Mesenchymal stem cell (in vitro differentiated cells and primary cell): ENCODE measurements around the gene LTK.

Experiments used
- DNase-seq: peaks from one replicate; pipeline ENCODE4 v3.0.0-alpha.2; 2013
- H2AFZ ChIP-seq: one replicate; pipeline ENCODE4 v1.6.1; 2013; ENCODE audit warnings: low read depth, mild to moderate bottlenecking, control low read depth, inconsistent platforms, low read length, moderate library complexity
- H2AK5ac ChIP-seq: 2 replicates; pipeline ENCODE4 v1.6.1; 2013; ENCODE audit warnings: low read length, moderate library complexity, mild to moderate bottlenecking, inconsistent platforms; ENCODE audit not compliant: severe bottlenecking
- H2BK120ac ChIP-seq: one replicate; pipeline ENCODE4 v1.6.1; 2013; ENCODE audit warnings: low read depth, mild to moderate bottlenecking, inconsistent platforms, low read length, moderate library complexity
- H2BK12ac ChIP-seq, 2 experiments: one replicate each; pipeline ENCODE4 v1.6.1; 2013; ENCODE audit warnings: inconsistent platforms in 2 of 2, low read length in 2 of 2, mild to moderate bottlenecking in 2 of 2, moderate library complexity in 2 of 2, control low read depth in 1 of 2
- H2BK15ac ChIP-seq: one replicate; pipeline ENCODE4 v1.6.1; 2013; ENCODE audit warnings: mild to moderate bottlenecking, low read depth, inconsistent platforms; ENCODE audit not compliant: poor library complexity, severe bottlenecking
- H2BK5ac ChIP-seq: 2 replicates; pipeline ENCODE4 v1.6.1; 2013; ENCODE audit warnings: low read depth, mild to moderate bottlenecking, low read length, control low read depth, inconsistent platforms; ENCODE audit not compliant: poor library complexity, severe bottlenecking
- H3K14ac ChIP-seq, 2 experiments: one replicate each; pipeline ENCODE4 v1.6.1; 2013; ENCODE audit warnings: inconsistent platforms in 2 of 2, low read length in 2 of 2, control low read depth in 1 of 2, mild to moderate bottlenecking in 1 of 2, moderate library complexity in 1 of 2
- H3K18ac ChIP-seq, 2 experiments: one replicate each; pipeline ENCODE4 v1.6.1; 2013; ENCODE audit warnings: inconsistent platforms in 2 of 2, low read length in 2 of 2, control low read depth in 1 of 2, low read depth in 1 of 2, mild to moderate bottlenecking in 1 of 2
- H3K23ac ChIP-seq, 2 experiments: one replicate each; pipeline ENCODE4 v1.6.1; 2013; ENCODE audit warnings: inconsistent platforms in 2 of 2, low read length in 2 of 2, mild to moderate bottlenecking in 2 of 2, moderate library complexity in 2 of 2, control low read depth in 1 of 2
- H3K27ac ChIP-seq: 2 replicates; pipeline ENCODE4 v1.5.1; 2013; ENCODE audit warnings: mild to moderate bottlenecking, moderate library complexity, low read length, control low read depth, inconsistent platforms; ENCODE audit not compliant: poor library complexity, severe bottlenecking
- H3K27me3 ChIP-seq, 2 experiments: 2 replicates each; pipeline versions ENCODE4 v1.6.1 to v1.7.0; 2013; ENCODE audit warnings: low read length in 2 of 2, mild to moderate bottlenecking in 2 of 2, moderate library complexity in 2 of 2, control low read depth in 1 of 2, inconsistent platforms in 1 of 2; ENCODE audit not compliant: control insufficient read depth in 1 of 2, insufficient read depth in 1 of 2
- H3K36me3 ChIP-seq, 2 experiments: 2 replicates each; pipeline versions ENCODE4 v1.6.1 to v1.7.0; 2013; ENCODE audit warnings: low read length in 2 of 2, control low read depth in 1 of 2, inconsistent platforms in 1 of 2, low read depth in 1 of 2, mild to moderate bottlenecking in 1 of 2; ENCODE audit not compliant: insufficient read depth in 2 of 2, control insufficient read depth in 1 of 2
- H3K4ac ChIP-seq, 2 experiments: one replicate each; pipeline ENCODE4 v1.6.1; 2013; ENCODE audit warnings: inconsistent platforms in 2 of 2, low read length in 2 of 2, mild to moderate bottlenecking in 2 of 2, moderate library complexity in 2 of 2, control low read depth in 1 of 2, low read depth in 1 of 2
- H3K4me1 ChIP-seq: 2 replicates; pipeline ENCODE4 v1.6.1; 2013; ENCODE audit warnings: low read depth, low read length, control low read depth; ENCODE audit not compliant: control insufficient read depth, insufficient read depth
- H3K4me2 ChIP-seq: 2 replicates; pipeline ENCODE4 v1.6.1; 2013; ENCODE audit warnings: low read length, mild to moderate bottlenecking, inconsistent platforms; ENCODE audit not compliant: poor library complexity, severe bottlenecking
- H3K4me3 ChIP-seq, 2 experiments: 2 replicates each; pipeline versions ENCODE4 v1.5.1 to v1.7.0; 2013; ENCODE audit warnings: low read length in 2 of 2, mild to moderate bottlenecking in 2 of 2, control low read depth in 1 of 2, low read depth in 1 of 2; ENCODE audit not compliant: insufficient read depth in 1 of 2
- H3K79me1 ChIP-seq: replicated peaks from 2 replicates; pipeline ENCODE4 v1.6.1; 2013; ENCODE audit warnings: mild to moderate bottlenecking, control low read depth, low read length, inconsistent platforms; ENCODE audit not compliant: poor library complexity, severe bottlenecking
- H3K9ac ChIP-seq: 2 replicates; pipeline ENCODE4 v1.7.0; 2013; ENCODE audit warnings: mild to moderate bottlenecking, low read length, moderate library complexity
- H3K9me3 ChIP-seq: 2 replicates; pipeline ENCODE4 v1.7.0; 2013; ENCODE audit warnings: mild to moderate bottlenecking, low read length; ENCODE audit not compliant: control insufficient read depth
- H4K8ac ChIP-seq: one replicate; pipeline ENCODE4 v1.6.1; 2013; ENCODE audit warnings: inconsistent platforms, mild to moderate bottlenecking, low read length, moderate library complexity
- H4K91ac ChIP-seq: one replicate; pipeline ENCODE4 v1.6.1; 2013; ENCODE audit warnings: mild to moderate bottlenecking, low read length, inconsistent platforms
- WGBS: methylation state at CpG from one replicate; pipeline ENCODE4 v1.1.7; 2013; ENCODE audit warnings: mixed read lengths; 5-methylcytosine and 5-hydroxymethylcytosine counted together

Gene LTK

DNA sequence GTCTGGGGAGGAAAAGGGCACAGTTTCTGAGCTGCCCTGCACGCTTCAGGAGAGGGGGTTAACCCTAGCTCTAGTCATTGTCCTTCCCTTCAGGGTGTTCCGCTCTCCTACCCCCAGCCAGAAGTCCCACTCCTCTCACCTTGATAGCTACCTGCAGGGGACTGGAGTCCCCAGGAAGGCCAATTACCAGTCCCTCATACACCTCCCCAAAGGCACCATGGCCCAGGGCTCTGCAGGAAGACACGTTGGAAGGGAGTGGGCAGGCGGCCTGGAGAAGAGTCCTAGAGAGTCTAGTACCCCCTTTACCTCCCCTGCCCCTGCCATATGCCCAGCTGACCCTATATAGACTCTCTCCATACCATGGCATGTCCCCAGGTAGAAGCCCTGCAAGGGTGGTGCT is 7.9 kb downstream of the LTK start:
- no peak overlapping the region for H2AK5ac ChIP-seq
- no peak overlapping the region for H4K8ac ChIP-seq
- WGBS: 72% methylated on average over 4 of the region's 4 CpGs
- no peak overlapping the region for H3K4me3 ChIP-seq
- no peak overlapping the region for H3K18ac ChIP-seq
- H3K27ac ChIP-seq: no peak overlapping the region
- no peak overlapping the region for H3K14ac ChIP-seq
- H2BK12ac ChIP-seq: no peak overlapping the region
- H2AFZ ChIP-seq: no peak overlapping the region
- no peak overlapping the region for H3K4ac ChIP-seq
- H2BK5ac ChIP-seq: no peak overlapping the region
- H3K27me3 ChIP-seq: peaks cover 70 to 76% of the 10 kb centered on the region in 2 experiments
- H3K79me1 ChIP-seq: no peaks in the 10 kb centered on the region
- H2BK120ac ChIP-seq: no peak overlapping the region
- no peak overlapping the region for H3K23ac ChIP-seq
- no peak overlapping the region for H2BK15ac ChIP-seq
- H4K91ac ChIP-seq: no peak overlapping the region
- H3K4me1 ChIP-seq: peaks cover 19% of the 10 kb centered on the region
- no peak overlapping the region for H3K9ac ChIP-seq
- no peak overlapping the region for H3K4me2 ChIP-seq
- DNase-seq: no peak
- no peaks in the 10 kb centered on the region for H3K36me3 ChIP-seq
- no peaks in the 10 kb centered on the region for H3K9me3 ChIP-seq

DNA sequence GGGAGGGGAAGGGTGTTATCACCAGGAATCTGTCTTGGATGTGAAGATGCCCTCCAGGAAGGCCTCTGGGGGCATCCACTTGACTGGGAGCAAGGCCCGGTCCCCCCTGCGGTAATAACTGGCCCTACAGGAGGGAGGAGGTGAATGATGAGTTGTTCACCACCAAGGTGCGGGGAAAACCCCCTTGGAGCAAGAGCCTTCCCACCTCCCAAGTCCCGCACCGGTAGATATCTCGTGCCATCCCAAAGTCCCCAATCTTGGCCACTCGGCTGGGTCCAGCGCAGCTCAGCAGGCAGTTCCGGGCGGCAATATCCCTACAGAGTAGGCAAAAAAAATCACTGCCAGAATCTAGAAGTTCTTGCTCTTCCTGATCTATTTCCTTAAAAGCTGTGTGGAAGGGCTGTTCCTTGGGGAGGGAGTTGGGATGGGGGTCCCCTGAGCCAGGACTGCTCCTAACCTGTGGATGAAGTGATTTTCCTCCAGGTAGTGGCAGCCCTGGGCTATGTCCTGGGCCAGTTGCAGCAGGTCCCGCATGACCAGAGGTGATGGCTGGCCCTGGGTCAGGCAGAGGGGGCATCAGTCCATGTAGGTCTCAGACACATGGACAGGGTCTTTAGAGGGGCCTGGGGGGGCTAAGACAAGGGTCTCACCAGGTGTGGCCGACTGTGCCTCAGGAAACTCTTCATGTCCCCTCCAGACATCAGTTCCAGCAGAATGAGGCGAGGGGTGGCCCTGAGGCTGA is 8.7 kb downstream of the LTK start:
- Histone ChIP-seq H2AFZ (no peak overlapping the region), H3K14ac (no peak overlapping the region), H2AK5ac (no peak overlapping the region), H3K9ac (no peak overlapping the region), H3K79me1 (no peaks in the 10 kb centered on the region), H3K23ac (no peak overlapping the region), H3K4me1 (peaks cover 19% of the 10 kb centered on the region), H3K9me3 (no peaks in the 10 kb centered on the region), H3K18ac (no peak overlapping the region), H2BK15ac (no peak overlapping the region), H3K4ac (no peak overlapping the region), H4K91ac (no peak overlapping the region), H3K27me3 (peaks cover 67 to 79% of the 10 kb centered on the region in 2 experiments), H4K8ac (no peak overlapping the region), H2BK120ac (no peak overlapping the region), H2BK5ac (no peak overlapping the region), H3K36me3 (no peaks in the 10 kb centered on the region), H3K4me3 (no peak overlapping the region), H3K27ac (no peak overlapping the region), H2BK12ac (no peak overlapping the region), H3K4me2 (no peak overlapping the region)
- 84% methylated on average over 13 of the region's 13 CpGs for WGBS
- no peak for DNase-seq

DNA sequence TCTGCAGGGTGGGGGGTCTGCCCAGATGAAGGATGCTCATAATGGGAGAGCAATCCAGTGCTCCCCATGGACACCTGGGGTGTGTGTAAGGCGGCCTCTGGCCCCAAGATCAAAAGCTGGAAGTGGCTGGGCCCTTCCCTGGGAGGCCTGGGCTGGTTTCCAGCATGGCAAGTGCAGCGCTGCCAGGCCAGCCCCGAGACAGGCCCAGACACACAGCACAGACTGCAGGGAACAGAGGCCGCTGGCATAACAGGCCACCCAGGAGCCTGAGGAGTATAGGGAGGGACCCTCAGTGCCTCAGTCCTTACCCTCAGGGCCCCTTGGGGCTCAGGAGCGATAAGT is 10.0 kb downstream of the LTK start:
- H3K4me1 ChIP-seq: peaks cover 21% of the 10 kb centered on the region
- WGBS: 84% methylated on average over 5 of the region's 5 CpGs

GRCh38 chr15:41502795-41503668 is 10.6 kb downstream of the LTK start:
- peaks cover 21% of the 10 kb centered on the region for H3K4me1 ChIP-seq
- no peak overlapping the region for H2BK12ac ChIP-seq
- no peak overlapping the region for H2BK120ac ChIP-seq

More for the DNA sequence above, 10.0 kb downstream of the LTK start:
- Histone ChIP-seq H3K36me3 (no peaks in the 10 kb centered on the region), H2AFZ (no peak overlapping the region), H4K8ac (no peak overlapping the region), H3K14ac (no peak overlapping the region), H2BK120ac (no peak overlapping the region), H2AK5ac (no peak overlapping the region), H3K27me3 (peaks cover 71 to 84% of the 10 kb centered on the region in 2 experiments), H3K4ac (no peak overlapping the region), H3K79me1 (no peaks in the 10 kb centered on the region), H3K18ac (no peak overlapping the region), H4K91ac (no peak overlapping the region), H3K9ac (no peak overlapping the region), H3K27ac (no peak overlapping the region), H2BK15ac (no peak overlapping the region), H3K4me2 (no peak overlapping the region), H3K4me3 (no peak overlapping the region), H2BK5ac (no peak overlapping the region), H3K9me3 (no peaks in the 10 kb centered on the region), H2BK12ac (no peak overlapping the region), H3K23ac (no peak overlapping the region)
- no peak for DNase-seq

More at GRCh38 chr15:41502795-41503668, 10.6 kb downstream of the LTK start:
- Histone ChIP-seq H4K91ac (no peak overlapping the region), H3K4me3 (no peak overlapping the region), H3K4ac (no peak overlapping the region), H3K23ac (peak overlapping the region in 1 of 2 experiments; percentile 48), H3K9ac (no peak overlapping the region), H4K8ac (no peak overlapping the region), H3K79me1 (no peaks in the 10 kb centered on the region), H3K27ac (no peak overlapping the region), H2BK5ac (no peak overlapping the region), H2AK5ac (no peak overlapping the region), H2BK15ac (no peak overlapping the region), H3K9me3 (no peaks in the 10 kb centered on the region), H2AFZ (no peak overlapping the region), H3K18ac (no peak overlapping the region), H3K4me2 (peak overlapping the region; percentile 37), H3K27me3 (peaks cover 70 to 87% of the 10 kb centered on the region in 2 experiments), H3K14ac (no peak overlapping the region), H3K36me3 (no peaks in the 10 kb centered on the region)
- WGBS: 18% methylated on average over 48 of the region's 54 CpGs
- no peak for DNase-seq
